HG03565 (cell line): ENCODE results near the gene DHRS4L2.
"Not testable (repeated sequence)": the region's sequence is repeated elsewhere in the genome, so short reads cannot be mapped to it uniquely, and the experiment has no call there.

Experiments
- ATAC-seq: cut with Tn5 transposase; IDR thresholded peaks from one replicate; pipeline ENCODE4 v1.9.1; 2021; ENCODE audit warnings: mild to moderate bottlenecking, moderate library complexity; ENCODE audit not compliant: unreplicated experiment

DHRS4L2 gene

DNA sequence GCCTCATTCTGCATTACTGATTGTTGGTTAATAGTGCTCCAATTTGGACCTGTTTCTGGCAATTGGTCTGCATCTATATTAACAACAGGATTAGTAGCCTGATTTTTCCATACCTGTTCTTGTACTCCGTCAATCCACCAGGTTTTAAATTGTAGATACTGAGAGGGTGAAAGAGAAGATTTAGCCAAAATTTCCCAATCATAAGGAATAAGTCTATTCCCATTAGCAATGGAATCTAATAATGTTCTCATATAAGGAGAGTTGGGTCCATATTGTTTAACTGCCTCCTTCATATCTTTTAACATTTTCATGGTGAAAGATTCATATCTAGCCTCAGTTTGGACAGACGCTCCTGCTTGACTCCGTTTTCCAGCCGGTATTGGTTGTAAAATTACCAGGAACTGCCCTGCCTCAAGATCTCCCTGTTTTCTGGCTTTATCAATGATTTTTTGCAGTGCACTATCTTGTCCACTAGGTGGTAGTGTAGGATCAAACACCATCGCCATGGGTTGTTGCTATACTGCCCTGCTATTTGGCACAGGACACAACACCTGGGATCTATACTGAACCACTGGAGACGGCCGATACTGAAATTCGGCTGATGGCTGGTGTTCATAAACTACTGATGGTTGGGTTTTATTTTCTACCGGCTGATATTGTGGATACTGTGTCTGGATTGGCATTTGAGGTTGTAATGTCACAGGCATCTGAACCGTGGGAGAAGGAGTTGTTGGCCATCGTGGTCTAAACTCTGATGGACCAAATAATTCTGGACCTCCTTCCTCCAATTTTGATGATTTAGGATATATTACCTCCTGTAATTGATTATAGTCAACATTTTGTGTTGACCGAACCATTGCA is 25.2 kb downstream of the DHRS4L2 start:
- ATAC-seq: no peak

DNA sequence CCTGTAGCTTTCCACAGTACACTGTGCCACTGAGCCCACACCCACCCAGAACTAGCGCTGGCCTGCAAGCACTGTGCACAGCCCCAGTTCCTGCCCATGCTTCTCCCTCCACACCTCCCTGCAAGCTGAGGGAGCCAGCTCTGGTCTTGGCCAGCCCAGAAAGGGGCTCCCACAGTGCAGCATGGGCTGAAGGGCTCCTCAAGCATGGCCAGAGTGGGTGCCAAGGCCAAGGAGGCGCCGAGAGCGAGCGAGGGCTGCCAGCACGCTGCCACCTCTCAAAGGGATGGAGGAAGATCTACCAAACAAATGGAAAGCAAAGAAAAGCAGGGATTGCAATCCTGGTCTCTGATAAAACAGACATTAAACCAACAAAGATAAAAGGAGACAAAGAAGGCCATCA is 27.0 kb downstream of the DHRS4L2 start:
- ATAC-seq: not testable (repeated sequence)

DNA sequence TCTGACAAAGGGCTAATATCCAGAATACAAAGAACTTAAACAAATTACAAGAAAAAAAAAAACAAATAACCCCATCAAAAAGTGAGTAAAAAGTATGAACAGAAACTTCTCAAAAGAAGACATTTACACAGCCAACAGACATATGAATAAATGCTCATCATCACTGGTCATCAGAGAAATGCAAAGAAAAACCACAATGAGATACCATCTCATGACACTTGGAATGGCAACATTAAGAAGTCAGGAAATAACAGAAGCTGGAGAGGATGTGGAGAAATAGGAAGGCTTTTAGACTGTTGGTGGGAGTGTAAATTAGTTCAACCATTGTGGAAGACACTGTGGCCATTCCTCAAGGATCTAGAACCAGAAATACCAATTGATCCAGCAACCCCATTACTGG is 30.2 kb downstream of the DHRS4L2 start:
- not testable (repeated sequence) for ATAC-seq

DNA sequence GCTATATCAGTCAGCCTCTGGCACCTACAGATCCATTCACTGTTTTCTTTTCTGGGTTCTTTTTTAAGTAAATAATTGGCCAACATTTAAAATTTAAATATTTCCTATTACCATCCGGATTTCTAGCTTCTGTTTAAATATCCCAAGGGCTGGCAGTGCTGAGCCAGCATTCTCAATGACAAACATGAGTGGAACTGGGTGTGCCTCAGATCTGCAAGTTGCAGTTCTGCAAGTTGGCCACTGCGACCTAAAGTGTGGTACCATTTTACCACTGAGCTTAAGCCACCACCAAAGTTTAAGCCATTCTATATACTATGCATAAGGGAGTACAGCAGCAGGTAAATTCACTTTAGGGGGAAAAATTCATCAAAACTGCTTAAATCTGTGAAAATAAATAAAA is 31.2 kb downstream of the DHRS4L2 start:
- ATAC-seq: not testable (repeated sequence)

DNA sequence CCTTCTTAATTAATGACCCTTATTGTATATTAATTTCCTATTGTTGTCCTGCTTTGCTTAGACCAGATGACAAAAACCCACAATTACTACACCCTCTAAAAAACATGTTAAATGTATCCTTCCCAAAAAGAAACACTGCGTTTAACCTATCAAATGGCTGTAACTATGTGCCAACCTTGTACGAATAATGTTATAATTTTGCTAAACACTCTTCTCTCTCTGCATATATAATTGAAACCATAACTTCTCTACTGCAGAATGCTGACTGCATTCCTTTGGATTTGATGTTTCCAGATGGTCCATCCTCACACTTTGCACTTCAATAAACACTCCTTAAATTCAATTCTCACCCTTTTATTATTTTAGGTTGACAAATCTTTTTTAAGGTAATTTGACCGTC is 31.8 kb downstream of the DHRS4L2 start:
- ATAC-seq: not testable (repeated sequence)

DNA sequence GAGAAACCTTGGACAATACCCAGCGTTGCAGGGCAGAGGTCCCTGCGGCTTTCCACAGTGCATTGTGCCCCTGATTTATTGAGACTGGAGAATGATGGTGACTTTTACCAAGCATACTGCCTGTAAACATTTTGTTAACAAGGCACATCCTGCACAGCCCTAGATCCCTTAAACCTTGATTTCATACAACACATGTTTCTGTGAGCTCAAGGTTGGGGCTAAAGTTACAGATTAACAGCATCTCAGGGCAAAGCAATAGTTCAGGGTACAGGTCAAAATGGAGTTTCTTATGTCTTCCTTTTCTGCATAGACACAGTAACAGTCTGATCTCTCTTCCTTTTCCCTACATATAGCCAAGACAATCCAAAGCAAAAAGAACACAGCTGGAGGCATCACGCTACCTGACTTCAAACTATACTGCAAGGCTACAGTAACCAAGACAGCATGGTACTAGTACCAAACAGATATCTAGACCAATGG is 36.2 kb downstream of the DHRS4L2 start:
- ATAC-seq: not testable (repeated sequence)

DNA sequence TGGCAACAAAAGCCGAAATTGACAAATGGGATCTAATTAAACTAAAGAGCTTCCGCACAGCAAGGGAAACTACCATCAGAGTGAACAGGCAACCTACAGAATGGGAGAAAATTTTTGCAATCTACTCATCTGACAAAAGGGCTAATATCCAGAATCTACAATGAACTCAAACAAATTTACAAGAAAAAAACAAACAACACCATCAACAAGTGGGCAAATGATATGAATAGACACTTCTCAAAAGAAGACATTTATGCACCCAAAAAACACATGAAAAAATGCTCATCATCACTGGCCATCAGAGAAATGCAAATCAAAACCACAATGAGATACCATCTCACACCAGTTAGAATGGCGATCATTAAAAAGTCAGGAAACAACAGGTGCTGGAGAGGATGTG is 41.0 kb downstream of the DHRS4L2 start:
- not testable (repeated sequence) for ATAC-seq

DNA sequence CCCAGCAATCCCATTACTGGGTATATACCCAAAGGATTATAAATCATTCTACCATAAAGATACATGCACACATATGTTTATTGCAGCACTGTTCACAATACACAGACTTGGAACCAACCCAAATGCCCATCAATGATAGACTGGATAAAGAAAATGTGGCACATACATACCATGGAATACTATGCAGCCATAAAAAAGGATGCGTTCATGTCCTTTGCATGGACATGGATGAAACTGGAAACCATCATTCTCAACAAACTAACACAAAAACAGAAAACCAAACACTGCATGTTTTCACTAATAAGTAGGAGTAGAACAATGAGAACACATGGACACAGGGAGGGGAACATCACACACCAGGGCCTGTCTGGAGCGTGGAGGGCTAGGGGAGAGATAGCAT is 42.6 kb downstream of the DHRS4L2 start:
- not testable (repeated sequence) for ATAC-seq

DNA sequence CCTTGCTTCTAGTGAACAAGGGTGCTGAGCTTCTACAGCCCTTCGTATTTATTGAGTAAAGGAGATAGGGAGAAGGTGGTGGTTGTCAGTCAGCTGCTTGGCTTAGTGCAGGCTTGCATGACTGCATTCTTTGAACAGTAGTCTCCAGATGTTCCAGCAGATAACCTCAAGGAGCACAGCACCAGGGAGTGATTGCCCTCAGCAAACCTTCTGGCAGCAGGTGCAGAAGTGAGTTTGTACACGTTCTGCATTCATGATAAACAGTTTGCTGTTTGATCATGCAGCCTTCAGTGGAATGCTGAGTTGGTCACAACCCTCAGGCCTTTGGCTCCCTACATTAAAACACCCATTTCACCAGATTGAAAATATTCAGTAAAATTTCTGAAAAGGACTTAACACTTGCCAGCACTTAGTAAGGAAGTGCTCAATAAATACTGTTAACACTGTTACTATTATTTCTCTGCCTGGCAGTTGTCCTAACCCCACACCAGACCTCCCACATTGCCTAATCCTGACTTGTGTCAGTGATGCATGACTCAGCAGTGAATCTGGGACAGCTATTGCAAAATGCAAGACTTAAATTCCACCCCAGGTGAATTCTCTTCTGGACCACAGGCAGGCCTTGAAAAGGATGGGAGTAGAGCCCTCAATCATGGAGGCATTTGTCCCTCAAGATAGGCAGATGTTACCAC is 44.1 kb downstream of the DHRS4L2 start:
- no peak for ATAC-seq

DNA sequence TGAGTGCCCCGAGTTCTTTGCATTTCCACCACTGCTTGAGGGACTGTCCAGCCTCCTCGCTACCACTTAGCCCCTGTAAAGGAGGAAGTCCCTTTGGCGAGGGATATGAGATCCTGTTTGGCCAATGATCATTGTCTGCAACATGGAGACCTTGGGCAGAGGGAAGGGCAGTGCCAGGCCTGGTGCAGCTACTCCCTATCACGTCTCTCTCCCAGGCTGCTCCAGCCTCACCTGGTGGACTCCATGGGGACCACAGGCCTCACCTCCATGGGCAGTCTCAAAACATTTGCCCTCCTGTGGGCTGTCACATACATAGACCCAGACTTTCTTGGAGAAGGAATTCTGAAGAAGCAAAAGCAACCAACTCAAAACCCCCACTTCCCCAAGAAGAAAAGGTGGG is 47.0 kb downstream of the DHRS4L2 start:
- ATAC-seq: not testable (repeated sequence)

DNA sequence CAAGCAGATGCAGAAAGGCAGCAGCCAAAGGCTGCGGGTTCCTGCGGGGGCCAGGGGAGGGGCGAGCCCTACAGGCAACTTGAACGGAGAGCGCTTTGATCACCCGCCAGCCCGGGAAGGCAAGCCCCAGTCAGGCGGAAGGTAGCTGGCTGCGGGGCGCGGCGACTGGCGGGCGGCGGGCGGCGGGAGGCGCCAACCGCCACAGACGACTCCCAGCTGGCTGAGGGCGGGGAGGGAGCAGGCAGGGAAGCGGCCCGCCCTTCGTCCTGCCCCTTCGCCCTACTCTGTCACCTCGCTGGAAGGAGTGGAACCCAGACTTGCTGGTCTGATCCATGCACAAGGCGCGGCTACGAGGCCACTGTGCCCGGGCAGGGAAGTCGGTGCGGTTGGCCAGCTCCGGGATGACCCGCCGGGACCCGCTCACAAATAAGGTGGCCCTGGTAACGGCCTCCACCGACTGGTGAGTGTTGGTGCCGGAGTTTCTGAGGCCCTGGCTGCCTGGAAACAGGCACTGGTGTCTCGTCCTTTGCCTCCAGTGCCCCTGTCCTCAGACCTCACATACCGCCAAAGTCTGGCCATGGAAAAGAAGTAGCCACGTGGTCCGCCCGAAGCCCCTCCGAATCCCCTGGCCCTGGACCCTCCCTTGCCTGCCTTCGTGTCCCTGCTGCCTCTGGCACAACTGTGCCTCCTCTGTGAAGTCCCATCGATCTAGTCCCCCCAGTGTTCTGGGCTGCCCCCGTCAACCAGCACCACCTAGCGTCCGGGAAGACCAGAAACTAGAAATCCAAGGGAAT is 47.6 kb downstream of the DHRS4L2 start:
- ATAC-seq: no peak

DNA sequence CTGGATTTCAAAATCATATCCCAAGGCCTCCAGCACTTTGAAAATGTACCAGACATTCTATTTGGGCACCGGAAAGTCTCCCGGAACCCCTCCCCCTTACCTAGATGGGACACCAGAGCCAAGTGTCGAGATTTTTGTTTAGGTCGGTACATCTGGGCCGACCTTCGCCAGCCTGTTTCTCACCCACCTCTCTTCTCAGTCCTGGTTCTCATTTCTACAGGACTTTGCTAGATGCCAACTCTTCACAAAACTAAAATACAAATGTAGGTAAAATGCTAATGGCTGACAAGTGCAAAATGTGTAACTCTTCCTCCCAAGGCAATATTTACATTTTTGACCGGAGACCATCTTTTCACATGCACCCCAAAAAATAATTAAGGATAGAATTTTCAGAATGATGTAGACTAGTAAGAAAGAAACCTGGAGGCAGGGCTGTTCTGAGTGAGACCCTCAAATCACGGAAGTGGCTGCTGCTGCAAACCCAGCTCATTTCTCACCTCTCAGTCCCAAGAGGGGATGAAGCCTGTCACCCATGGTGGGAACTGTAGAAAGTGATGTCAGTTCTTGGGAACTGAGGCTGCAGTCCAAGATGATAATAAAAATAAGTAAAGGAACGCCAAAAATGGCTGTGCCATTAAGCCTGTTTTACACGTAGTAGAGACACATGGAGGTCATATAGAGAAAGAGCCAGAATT is 48.4 kb downstream of the DHRS4L2 start:
- not testable (repeated sequence) for ATAC-seq

DNA sequence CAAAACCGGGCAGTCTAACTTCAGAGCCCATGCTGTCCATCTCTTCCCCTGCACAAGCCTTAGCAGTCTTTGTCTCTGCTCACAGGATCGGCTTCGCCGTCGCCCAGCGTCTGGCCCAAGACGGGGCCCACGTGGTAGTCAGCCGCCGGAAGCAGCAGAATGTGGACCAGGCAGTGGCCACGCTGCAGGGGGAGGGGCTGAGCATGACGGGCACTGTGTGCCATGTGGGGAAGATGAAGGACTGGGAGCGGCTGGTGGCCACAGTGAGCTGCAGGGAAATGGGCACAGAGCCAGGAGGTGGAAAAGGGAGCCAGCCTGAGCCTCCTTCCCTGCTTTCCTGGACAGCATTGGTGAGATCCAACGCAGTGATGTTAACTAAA is 48.9 kb downstream of the DHRS4L2 start:
- ATAC-seq: no peak

DNA sequence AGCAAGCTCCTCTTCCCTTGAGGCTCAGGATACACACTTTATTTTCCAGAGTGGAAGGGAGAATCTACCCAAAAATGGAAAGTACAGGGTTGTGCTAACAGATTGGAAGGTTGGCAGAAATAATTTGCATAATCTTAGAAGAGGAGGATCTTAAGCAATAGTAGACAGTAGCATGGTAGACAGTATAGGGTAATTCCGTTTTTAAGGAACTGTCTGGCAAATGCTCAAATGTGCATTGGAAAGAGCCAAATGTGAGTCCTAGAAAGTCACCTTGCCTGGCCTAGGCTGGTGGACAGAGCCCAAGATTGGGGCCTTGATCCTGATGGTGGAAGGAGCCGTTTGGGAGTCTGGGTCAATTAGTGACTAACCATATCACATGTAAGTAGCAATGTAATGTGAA is 50.0 kb downstream of the DHRS4L2 start:
- ATAC-seq: no peak

DNA sequence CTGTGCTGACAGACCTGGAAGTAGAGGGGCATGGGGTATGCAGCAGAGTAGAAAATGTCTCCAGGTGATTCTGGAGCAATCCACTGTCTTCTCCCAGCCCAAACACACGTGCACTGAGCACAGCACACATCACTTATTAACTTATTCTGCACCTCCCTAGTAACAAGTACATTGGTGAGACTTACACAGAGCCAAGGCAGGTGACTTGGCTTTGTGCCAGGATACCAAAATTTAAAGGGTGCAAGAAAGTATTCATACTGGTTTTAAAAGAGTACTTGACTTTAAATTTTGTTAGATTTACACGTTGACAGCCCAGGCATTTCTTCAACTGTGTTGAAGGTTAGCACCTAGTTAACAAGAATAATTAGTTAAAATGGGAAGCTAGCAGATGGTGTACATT is 52.0 kb downstream of the DHRS4L2 start:
- ATAC-seq: no peak

DNA sequence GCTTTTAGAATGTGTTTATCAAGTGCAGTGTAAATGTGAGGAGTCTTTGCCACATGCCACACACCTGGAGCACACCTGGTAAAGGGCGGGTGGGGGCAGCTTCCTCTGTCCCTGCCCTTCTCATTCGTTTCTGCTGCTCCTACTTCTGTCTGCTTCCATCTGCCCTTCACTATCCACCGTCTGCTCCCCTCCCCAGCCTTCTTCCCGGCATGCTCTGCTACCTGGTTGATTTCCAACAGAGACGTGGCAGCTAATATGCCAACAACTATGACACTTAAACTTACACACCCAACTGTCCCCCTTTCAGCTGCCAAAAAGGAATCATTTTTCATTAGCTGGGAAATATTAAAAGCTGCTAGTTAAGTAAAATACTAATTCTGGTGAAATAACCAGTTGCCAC is 54.0 kb downstream of the DHRS4L2 start:
- no peak for ATAC-seq

DNA sequence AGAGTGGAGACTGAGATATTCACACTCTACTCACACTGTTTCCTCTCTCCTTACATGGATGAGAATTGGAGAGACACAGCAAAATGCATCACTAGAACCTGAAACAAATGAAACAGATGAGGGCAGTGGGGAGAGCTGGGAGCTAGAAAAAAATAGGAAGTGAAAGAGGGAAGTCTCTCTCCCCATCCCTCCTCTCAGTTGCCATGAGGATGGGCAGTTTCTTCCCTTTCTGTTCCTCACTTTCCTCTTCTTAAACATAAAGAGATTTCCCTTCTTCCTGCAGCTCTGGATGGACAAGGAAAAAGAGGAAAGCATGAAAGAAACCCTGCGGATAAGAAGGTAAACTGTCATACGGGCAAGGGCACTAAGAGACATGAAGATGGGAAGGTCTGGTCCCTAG is 60.3 kb downstream of the DHRS4L2 start:
- not testable (repeated sequence) for ATAC-seq

DNA sequence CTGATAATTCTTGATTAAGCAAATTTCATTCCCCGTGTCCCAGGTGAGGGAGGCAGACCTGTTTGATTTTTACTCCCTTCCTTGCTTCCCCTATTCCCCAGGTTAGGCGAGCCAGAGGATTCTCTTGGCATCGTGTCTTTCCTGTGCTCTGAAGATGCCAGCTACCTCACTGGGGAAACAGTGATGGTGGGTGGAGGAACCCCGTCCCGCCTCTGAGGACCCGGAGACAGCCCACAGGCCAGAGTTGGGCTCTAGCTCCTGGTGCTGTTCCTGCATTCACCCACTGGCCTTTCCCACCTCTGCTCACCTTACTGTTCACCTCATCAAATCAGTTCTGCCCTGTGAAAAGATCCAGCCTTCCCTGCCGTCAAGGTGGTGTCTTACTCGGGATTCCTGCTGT is 62.0 kb downstream of the DHRS4L2 start:
- ATAC-seq: not testable (repeated sequence)

DNA sequence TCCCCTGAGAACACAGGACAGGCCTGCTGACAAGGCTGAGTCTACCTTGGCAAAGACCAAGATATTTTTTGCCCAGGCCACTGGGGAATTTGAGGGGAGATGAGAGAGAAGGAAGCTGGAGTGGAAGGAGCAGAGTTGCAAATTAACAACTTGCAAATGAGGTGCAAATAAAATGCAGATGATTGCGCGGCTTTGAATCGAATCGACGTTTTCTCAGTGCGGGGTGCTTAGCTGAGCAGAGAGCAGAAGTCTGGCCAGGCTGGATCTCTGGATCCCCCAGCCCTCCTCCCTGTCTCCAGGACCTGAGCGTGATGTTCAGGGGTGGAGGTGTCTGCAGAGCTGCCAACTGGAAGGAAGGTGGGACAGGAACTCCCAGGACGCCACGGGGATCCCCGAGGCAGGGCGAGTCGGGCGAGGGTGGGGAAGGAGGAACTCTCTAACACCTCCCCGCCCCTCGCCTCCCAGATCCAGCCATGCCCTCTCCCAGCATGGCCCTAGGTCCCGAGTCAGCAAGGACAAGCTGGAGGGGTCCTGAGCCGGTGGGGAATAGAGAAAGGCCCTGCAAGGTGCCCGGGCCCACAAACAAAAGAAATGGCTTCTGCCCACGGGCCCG is 62.6 kb downstream of the DHRS4L2 start:
- no peak for ATAC-seq
